GM19397 (cell line): ENCODE measurements around the gene PDE6C.

Experiments used
- ATAC-seq: cut with Tn5 transposase; IDR thresholded peaks from one replicate; pipeline ENCODE4 v1.9.1; 2021; ENCODE audit warnings: mild to moderate bottlenecking, moderate library complexity; ENCODE audit not compliant: unreplicated experiment

PDE6C gene

GRCh38 chr10:93701866-93702209 is 89.5 kb downstream of the PDE6C start:
- peak; percentile 13 for ATAC-seq

- ATAC-seq, result peak; percentile 94
These were observed 90.1 kb downstream of the PDE6C start, which contains the start of gene FRA10AC1 for GRCh38 chr10:93702210-93703001. FRA10AC1 (minus strand) TSS chr10:93702592; CDS start chr10:93700106, 2,486 bp downstream.

- no peak for ATAC-seq
These were observed 90.7 kb downstream of the PDE6C start for GRCh38 chr10:93703066-93703465.

GRCh38 chr10:93703841-93704240 is 91.5 kb downstream of the PDE6C start:
- no peak for ATAC-seq

- no peak for ATAC-seq
These were observed 92.1 kb downstream of the PDE6C start for GRCh38 chr10:93704451-93704850.

GRCh38 chr10:93707623-93708022 is 95.3 kb downstream of the PDE6C start:
- ATAC-seq, result no peak

- ATAC-seq, result no peak
These were observed 98.1 kb downstream of the PDE6C start for GRCh38 chr10:93710333-93710909.

GRCh38 chr10:93711891-93712290 is 99.6 kb downstream of the PDE6C start:
- ATAC-seq, result no peak

- no peak for ATAC-seq
These were observed 100.3 kb downstream of the PDE6C start for GRCh38 chr10:93712593-93712992.

- ATAC-seq, result peak; percentile 74
These were observed 103.0 kb downstream of the PDE6C start for GRCh38 chr10:93715345-93715744.
